Fibroblast of lung (primary cell): ENCODE results near the gene FKBP10.

ENCODE experiments used
- EZH2 ChIP-seq: IDR thresholded peaks from 2 replicates; pipeline ENCODE4 v1.5.1; 2012; ENCODE audit warnings: low read length, control low read depth, mild to moderate bottlenecking; ENCODE audit errors: missing control alignments
- TF ChIP-seq, protein P1 (sequence below), 2 donors: IDR thresholded peaks in 1 of 2; conservative IDR thresholded peaks in 1 of 2; 1 replicate in 1 of 2; 2 replicates in 1 of 2; pipeline ENCODE4 v1.5.1; 2011 to 2012; ENCODE audit warnings: low read length in 2 of 2, control low read depth in 1 of 2, inconsistent platforms in 1 of 2, low read depth in 1 of 2, mild to moderate bottlenecking in 1 of 2

DNA sequence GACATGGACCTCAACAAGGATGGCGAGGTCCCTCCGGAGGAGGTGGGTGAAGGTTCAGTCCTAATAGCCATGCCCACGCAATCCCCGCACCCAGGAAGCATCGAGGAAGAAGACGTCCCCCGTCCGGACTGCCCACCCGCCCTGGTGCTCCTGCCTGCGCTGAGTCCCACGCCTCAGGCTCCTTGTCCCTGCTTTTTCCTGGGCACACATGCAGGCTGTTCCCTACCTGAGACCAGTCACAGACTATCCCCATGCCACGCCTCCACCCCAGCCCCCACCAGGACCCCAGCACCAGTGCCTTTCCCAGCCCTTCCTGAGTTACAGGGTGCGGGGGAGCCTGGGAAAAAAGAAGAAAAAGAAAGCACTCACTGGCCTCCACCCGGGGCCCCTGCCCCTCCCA is 9.0 kb downstream of the FKBP10 start:
- TF ChIP-seq, protein P1, sequence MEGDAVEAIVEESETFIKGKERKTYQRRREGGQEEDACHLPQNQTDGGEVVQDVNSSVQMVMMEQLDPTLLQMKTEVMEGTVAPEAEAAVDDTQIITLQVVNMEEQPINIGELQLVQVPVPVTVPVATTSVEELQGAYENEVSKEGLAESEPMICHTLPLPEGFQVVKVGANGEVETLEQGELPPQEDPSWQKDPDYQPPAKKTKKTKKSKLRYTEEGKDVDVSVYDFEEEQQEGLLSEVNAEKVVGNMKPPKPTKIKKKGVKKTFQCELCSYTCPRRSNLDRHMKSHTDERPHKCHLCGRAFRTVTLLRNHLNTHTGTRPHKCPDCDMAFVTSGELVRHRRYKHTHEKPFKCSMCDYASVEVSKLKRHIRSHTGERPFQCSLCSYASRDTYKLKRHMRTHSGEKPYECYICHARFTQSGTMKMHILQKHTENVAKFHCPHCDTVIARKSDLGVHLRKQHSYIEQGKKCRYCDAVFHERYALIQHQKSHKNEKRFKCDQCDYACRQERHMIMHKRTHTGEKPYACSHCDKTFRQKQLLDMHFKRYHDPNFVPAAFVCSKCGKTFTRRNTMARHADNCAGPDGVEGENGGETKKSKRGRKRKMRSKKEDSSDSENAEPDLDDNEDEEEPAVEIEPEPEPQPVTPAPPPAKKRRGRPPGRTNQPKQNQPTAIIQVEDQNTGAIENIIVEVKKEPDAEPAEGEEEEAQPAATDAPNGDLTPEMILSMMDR (conservative IDR thresholded peaks at IDR 0.05 in 1 of 2, IDR thresholded peaks at IDR 0.05 in 1 of 2; ENCODE audit: low read depth in 1 of 2, low read length in 2 of 2) = no peak
- TF ChIP-seq EZH2 = no peak
